Thoracic aorta (tissue), 2 donors: Measurements from ENCODE around the gene LAMTOR2. TPM values are rescaled to one million over a fixed set of nuclear protein-coding genes. Genes with fewer than 3 reads are reported as not detected.

ENCODE experiments used
- ATAC-seq: fragments of 150-250 bp; one replicate; pipeline ENCODE4 v1.8.0; 2017; ENCODE audit warnings: low read depth; ENCODE audit not compliant: insufficient number of reproducible peaks, low FRiP score
- DNase-seq: peaks from one replicate; pipeline ENCODE4 v3.0.0-alpha.2; 2020; ENCODE audit warnings: low spot score
- H3K27ac ChIP-seq, 2 donors: fragments of 200-600 bp; sonication (generic); 1 replicate in 1 of 2; 2 replicates in 1 of 2; pipeline ENCODE4 v1.5.1; 2016; ENCODE audit warnings: mild to moderate bottlenecking in 2 of 2, moderate library complexity in 2 of 2
- H3K27me3 ChIP-seq: fragments of 200-600 bp; sonication (generic); replicated peaks from 2 replicates; pipeline ENCODE4 v1.6.0; 2016; ENCODE audit warnings: mild to moderate bottlenecking; ENCODE audit not compliant: insufficient read depth
- H3K36me3 ChIP-seq: fragments of 200-600 bp; sonication (generic); one replicate; pipeline ENCODE4 v1.5.1; 2016
- H3K4me1 ChIP-seq, 2 donors: fragments of 200-600 bp; sonication (generic); 1 replicate in 1 of 2; 2 replicates in 1 of 2; pipeline versions ENCODE4 v1.5.1 to v1.6.0; 2016; ENCODE audit warnings: low read depth in 2 of 2, mild to moderate bottlenecking in 1 of 2; ENCODE audit not compliant: control insufficient read depth in 1 of 2
- H3K4me3 ChIP-seq: fragments of 200-600 bp; sonication (generic); 2 replicates; pipeline ENCODE4 v1.5.1; 2016; ENCODE audit warnings: mild to moderate bottlenecking
- H3K9me3 ChIP-seq: fragments of 200-600 bp; sonication (generic); 2 replicates; pipeline ENCODE4 v1.5.1; 2016
- CTCF ChIP-seq: fragments of 200-600 bp; sonication (generic); IDR thresholded peaks from one replicate; pipeline ENCODE4 v1.5.1; 2019; ENCODE audit warnings: antibody characterized with exemption
- total RNA-seq, 2 donors: library from RNA; depleted of rRNA; stranded (reverse); fragments of >200 nt; gene quantifications; one replicate each; pipeline versions ENCODE4 v1.1.0 to v1.2.3, GENCODE V29; 2016

LAMTOR2 gene
- total RNA-seq, 2 donors from 2014 or later = 26.4 to 37.0 TPM

DNA sequence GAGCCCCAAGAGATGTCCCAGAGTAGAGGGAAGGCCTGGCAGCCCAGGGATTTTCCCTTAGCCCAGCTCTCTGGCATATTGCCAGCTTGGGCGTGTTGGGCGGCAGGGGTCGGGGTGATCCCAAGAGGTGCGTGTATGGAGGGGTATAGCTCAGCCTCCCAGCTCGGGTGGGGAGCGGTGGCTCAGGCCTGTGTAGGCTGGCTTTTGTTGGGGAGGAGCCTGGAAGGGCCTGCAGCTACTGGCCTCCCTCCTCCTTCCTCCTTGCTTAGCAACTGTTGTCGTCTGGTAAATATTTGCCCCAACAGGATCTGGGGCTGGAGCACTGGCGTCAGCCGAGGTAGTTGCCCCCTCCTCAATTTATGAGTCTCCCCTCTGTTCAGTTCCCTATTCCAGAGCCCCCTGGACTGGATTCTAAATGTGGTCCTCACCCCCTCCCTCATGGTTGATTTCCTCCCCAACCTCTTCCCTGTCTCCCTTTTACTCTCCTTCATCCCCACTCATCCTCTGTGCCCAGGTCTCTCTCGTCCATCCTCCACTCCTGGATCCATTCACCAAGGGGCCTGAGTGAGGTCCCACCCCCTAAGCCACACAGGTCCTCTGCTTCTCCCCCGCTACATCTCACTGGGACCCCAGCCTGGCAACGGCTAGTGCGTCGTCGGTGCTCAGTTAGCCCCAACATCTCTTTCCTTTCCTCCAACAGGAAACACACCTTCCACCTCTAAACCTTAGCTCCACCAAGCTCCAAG lies 49.7 kb downstream of the LAMTOR2 start:
- peak overlapping the region; percentile 97 to 99 for H3K27ac ChIP-seq
- no peaks in the 10 kb centered on the region for H3K27me3 ChIP-seq
- no peak for DNase-seq
- no peaks in the 10 kb centered on the region for H3K36me3 ChIP-seq
- H3K9me3 ChIP-seq = no peaks in the 10 kb centered on the region
- TF ChIP-seq CTCF = no peak
- H3K4me3 ChIP-seq = peak overlapping the region; percentile 54
- peak; percentile 25 for ATAC-seq
- H3K4me1 ChIP-seq = peaks cover 39 to 65% of the 10 kb centered on the region in 2 donors

DNA sequence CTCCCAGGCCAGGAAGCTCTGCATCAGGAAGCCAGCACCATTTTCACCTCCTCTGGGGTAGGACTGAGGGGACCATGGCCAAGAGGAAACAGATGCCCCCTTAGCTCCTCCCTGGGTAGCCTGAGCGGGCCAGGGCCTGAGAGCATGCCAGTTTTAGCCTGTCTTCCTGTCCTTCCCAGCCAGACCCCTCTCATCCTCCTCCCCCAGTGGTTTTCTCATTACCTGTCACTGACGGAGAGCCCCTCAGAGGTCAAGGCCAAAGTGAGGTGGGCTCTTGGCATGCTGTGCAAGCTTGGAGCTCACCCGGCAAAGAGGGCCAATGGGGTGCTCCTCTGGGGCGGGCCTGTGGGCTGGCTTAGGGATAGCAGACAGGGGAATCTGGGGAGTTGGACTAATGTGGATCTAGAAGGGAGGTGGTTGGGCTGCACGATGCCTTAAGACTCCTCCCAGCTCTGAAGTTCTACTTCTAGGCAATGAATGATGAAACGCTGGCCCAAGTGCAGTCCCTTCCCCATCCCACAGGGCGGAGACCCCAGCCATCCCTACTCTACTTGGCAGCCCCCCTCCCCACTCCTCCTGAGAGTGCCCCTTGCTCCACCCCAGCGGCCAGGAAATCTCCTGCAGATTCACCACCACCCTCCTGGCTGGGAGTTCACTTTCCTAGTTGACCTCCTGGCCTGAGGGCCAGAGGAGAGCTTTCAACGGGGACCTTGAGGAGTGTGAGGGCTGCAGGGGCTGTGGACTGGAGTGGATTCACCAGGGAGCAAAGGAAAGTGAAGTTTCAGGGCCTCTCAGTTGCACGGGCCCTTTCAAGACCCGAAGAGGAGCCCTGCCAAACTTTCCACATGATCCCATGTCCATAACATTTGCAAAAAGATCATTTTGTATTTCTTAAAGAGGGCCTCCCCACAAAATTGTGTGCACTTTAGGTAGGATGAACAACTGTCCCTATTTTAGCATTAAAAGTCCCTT lies 50.6 kb downstream of the LAMTOR2 start:
- no peak for ATAC-seq
- no peak for DNase-seq
- no peaks in the 10 kb centered on the region for H3K27me3 ChIP-seq
- no peak for TF ChIP-seq CTCF
- peak overlapping the region; percentile 64 for H3K4me3 ChIP-seq
- peak overlapping the region; percentile 97 to 99 for H3K27ac ChIP-seq
- no peaks in the 10 kb centered on the region for H3K9me3 ChIP-seq
- H3K36me3 ChIP-seq = no peaks in the 10 kb centered on the region
- peaks cover 39 to 65% of the 10 kb centered on the region in 2 donors for H3K4me1 ChIP-seq

DNA sequence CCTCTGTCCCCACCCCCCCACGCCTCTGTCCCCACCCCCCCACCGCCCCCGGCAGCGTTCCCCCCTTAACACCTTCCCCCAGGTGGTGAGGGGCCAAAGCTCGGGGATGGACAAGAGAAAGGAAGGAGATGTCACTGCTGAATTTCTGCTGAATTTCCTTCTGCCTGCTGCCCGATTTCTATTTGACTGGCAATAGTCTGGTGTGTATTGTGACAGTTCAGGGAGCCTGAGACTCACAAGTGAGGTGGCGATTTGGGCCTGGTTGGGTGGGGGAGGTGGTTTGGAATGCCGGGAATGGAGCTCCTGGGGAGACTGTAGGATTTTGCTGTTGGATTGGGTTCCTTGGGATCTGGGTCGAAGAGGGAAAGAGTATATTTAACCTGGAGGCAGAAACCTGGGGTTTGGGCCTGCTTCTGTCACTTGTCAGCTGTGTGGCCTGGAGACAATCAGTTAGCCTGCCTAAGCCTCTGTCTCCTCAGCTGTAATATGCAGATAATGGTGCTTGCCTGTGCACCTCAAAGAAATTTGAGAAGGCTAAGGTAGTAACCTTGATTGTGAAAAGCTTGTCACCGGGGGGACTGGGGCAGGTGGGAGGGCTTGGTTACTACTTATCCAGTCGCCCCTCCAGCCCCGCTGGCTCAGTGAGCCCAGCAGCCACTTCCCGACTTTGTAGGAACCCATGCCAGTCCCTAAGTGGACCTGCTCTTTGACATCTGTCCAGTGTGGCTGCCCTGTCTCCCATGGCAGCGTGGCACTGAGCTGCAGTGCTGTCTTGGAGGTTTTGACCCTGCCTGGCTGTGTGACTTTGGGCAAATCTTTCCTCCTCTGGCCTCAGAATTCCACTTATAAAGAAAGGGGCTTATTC lies 52.3 kb downstream of the LAMTOR2 start:
- Histone ChIP-seq H3K4me3 (peak overlapping the region; percentile 64), H3K27me3 (no peaks in the 10 kb centered on the region), H3K9me3 (no peaks in the 10 kb centered on the region), H3K4me1 (peaks cover 39 to 56% of the 10 kb centered on the region in 2 donors), H3K27ac (peak overlapping the region; percentile 86 to 99), H3K36me3 (no peaks in the 10 kb centered on the region)
- DNase-seq (no peak), ATAC-seq (no peak)
- no peak for TF ChIP-seq CTCF

- H3K36me3 ChIP-seq = no peaks in the 10 kb centered on the region
- TF ChIP-seq CTCF = no peak
- H3K27ac ChIP-seq = peak overlapping the region; percentile 86 to 99
- H3K9me3 ChIP-seq = no peaks in the 10 kb centered on the region
- DNase-seq (no peak), ATAC-seq (no peak)
- H3K27me3 ChIP-seq = no peaks in the 10 kb centered on the region
- H3K4me3 ChIP-seq = no peak overlapping the region
- H3K4me1 ChIP-seq = peaks cover 31 to 54% of the 10 kb centered on the region in 2 donors
These were observed 53.5 kb downstream of the LAMTOR2 start for GRCh38 chr1:156108057-156108456.

Other genes starting within 250 kb of the LAMTOR2 start
- gene GON4L, start 197.6 kb upstream of the LAMTOR2 start, total RNA-seq = 10 to 100 TPM; 39.3 to 83.2 TPM
- 10 to 100 TPM; 49.5 to 62.4 TPM for gene SYT11, start 195.2 kb upstream of the LAMTOR2 start, total RNA-seq
- 10 to 100 TPM; 27.1 to 42.8 TPM for gene RIT1, start 143.4 kb upstream of the LAMTOR2 start, total RNA-seq
- gene KHDC4, start 120.4 kb upstream of the LAMTOR2 start, total RNA-seq = 10 to 100 TPM; 50.6 to 56.9 TPM
- not detected for gene RXFP4, start 113.1 kb upstream of the LAMTOR2 start, total RNA-seq
- 100 to 1,000 TPM; 162 to 166 TPM for gene ARHGEF2, start 76.2 kb upstream of the LAMTOR2 start, total RNA-seq
- 100 to 1,000 TPM; 132 to 241 TPM for gene SSR2, start 33.8 kb upstream of the LAMTOR2 start, total RNA-seq
- gene UBQLN4, start 984 bp upstream of the LAMTOR2 start, total RNA-seq = 10 to 100 TPM; 21.7 to 36.7 TPM
- not detected for gene RAB25, start 6.4 kb downstream of the LAMTOR2 start, total RNA-seq
- under 1 TPM in 1 of 2 donors, not detected in 1; 0.42 TPM for gene MEX3A, start 27.7 kb downstream of the LAMTOR2 start, total RNA-seq
- 100 to 1,000 TPM; 740 to 804 TPM for gene LMNA, start 59.9 kb downstream of the LAMTOR2 start, total RNA-seq
- 10 to 100 TPM; 12.7 to 15.8 TPM for gene SEMA4A, start 98.8 kb downstream of the LAMTOR2 start, total RNA-seq
- 10 to 100 TPM; 10.7 to 23.7 TPM for gene SLC25A44, start 139.3 kb downstream of the LAMTOR2 start, total RNA-seq
- gene PMF1, start 158.2 kb downstream of the LAMTOR2 start, total RNA-seq = 10 to 100 TPM; 26.4 to 33.2 TPM
- gene BGLAP, start 187.4 kb downstream of the LAMTOR2 start, total RNA-seq = not detected
- gene PAQR6, start 193.3 kb downstream of the LAMTOR2 start, total RNA-seq = 1 to 10 TPM in 1 of 2 donors, under 1 TPM in 1; 0.27 to 2.5 TPM
- 10 to 100 TPM; 57.8 to 72.7 TPM for gene SMG5, start 228.0 kb downstream of the LAMTOR2 start, total RNA-seq
- 1 to 10 TPM in 1 of 2 donors, under 1 TPM in 1; 0.56 to 5.0 TPM for gene TMEM79, start 229.5 kb downstream of the LAMTOR2 start, total RNA-seq
- 10 to 100 TPM; 27.7 to 60.1 TPM for gene GLMP, start 240.9 kb downstream of the LAMTOR2 start, total RNA-seq
- not detected for gene VHLL, start 244.5 kb downstream of the LAMTOR2 start, total RNA-seq